Fibroblast of lung (primary cell): ENCODE data around the gene KIAA0040. TPM values are rescaled to one million over a fixed set of nuclear protein-coding genes. Genes with fewer than 3 reads are reported as not detected.

ENCODE experiments used
- DNase-seq, 2 donors: peaks; one replicate each; pipeline versions ENCODE4 v3.0.0 to v3.0.0-alpha.2; 2010; ENCODE audit warnings: low read depth in 2 of 2
- H2AFZ ChIP-seq: 2 replicates; pipeline ENCODE4 v1.5.1; 2012; ENCODE audit warnings: low read length, control low read depth, inconsistent platforms
- H3K27ac ChIP-seq: 2 replicates; pipeline ENCODE4 v1.5.1; 2011; ENCODE audit warnings: low read length, control low read depth; ENCODE audit not compliant: insufficient read depth
- H3K27me3 ChIP-seq: 2 replicates; pipeline ENCODE4 v1.5.1; 2011; ENCODE audit warnings: mild to moderate bottlenecking, low read length; ENCODE audit not compliant: control insufficient read depth, insufficient read depth
- H3K36me3 ChIP-seq: 2 replicates; pipeline ENCODE4 v1.5.1; 2011; ENCODE audit warnings: low read length; ENCODE audit not compliant: control insufficient read depth, insufficient read depth
- H3K4me1 ChIP-seq: 2 replicates; pipeline ENCODE4 v1.5.1; 2011; ENCODE audit warnings: low read length; ENCODE audit not compliant: control insufficient read depth, insufficient read depth; ENCODE audit errors: extremely low read depth
- H3K4me2 ChIP-seq: 2 replicates; pipeline ENCODE4 v1.5.1; 2011; ENCODE audit warnings: low read length, control low read depth; ENCODE audit not compliant: insufficient read depth; ENCODE audit errors: extremely low read depth
- H3K4me3 ChIP-seq, 4 experiments: fragments of 200-600 bp in 1 of 4; sonication (generic) in 1 of 4; replicated peaks in 1 of 4; 2 replicates each; pipeline ENCODE4 v1.5.1; 2011 to 2016; ENCODE audit warnings: low read length in 4 of 4, low read depth in 3 of 4, mild to moderate bottlenecking in 3 of 4, control low read depth in 2 of 4, inconsistent platforms in 1 of 4, mixed read lengths in 1 of 4; ENCODE audit not compliant: insufficient read depth in 1 of 4; ENCODE audit errors: control extremely low read depth in 1 of 4
- H3K79me2 ChIP-seq: 2 replicates; pipeline ENCODE4 v1.5.1; 2012; ENCODE audit warnings: mild to moderate bottlenecking, low read length, inconsistent platforms; ENCODE audit not compliant: control insufficient read depth, insufficient read depth
- H3K9ac ChIP-seq: 2 replicates; pipeline ENCODE4 v1.5.1; 2011; ENCODE audit warnings: mild to moderate bottlenecking, low read length, control low read depth; ENCODE audit not compliant: insufficient read depth
- H3K9me3 ChIP-seq: 2 replicates; pipeline ENCODE4 v1.5.1; 2012; ENCODE audit warnings: low read depth, low read length; ENCODE audit not compliant: control insufficient read depth, insufficient read depth
- H4K20me1 ChIP-seq: 2 replicates; pipeline ENCODE4 v1.5.1; 2011; ENCODE audit warnings: low read length; ENCODE audit not compliant: control insufficient read depth, insufficient read depth; ENCODE audit errors: extremely low read depth
- CTCF ChIP-seq, 2 donors: IDR thresholded peaks in 1 of 2; conservative IDR thresholded peaks in 1 of 2; 1 replicate in 1 of 2; 2 replicates in 1 of 2; pipeline ENCODE4 v1.5.1; 2011 to 2012; ENCODE audit warnings: low read length in 2 of 2, control low read depth in 1 of 2, inconsistent platforms in 1 of 2, low read depth in 1 of 2, mild to moderate bottlenecking in 1 of 2
- EZH2 ChIP-seq: IDR thresholded peaks from 2 replicates; pipeline ENCODE4 v1.5.1; 2012; ENCODE audit warnings: low read length, control low read depth, mild to moderate bottlenecking; ENCODE audit errors: missing control alignments
- polyA plus RNA-seq, 2 donors: library from polyadenylated mRNA; depleted of rRNA in 1 of 2; stranded (reverse) in 1 of 2; unstranded in 1 of 2; fragments of >200 nt; gene quantifications; 2 replicates each; pipeline ENCODE4 v1.2.1, GENCODE V29; 2011 to 2012; ENCODE audit warnings: missing spikeins in 1 of 2
- total RNA-seq: library from RNA; depleted of rRNA; stranded (reverse); fragments of >200 nt; gene quantifications from 2 replicates; pipeline ENCODE4 v1.2.1, GENCODE V29; 2014

KIAA0040 gene
- total and polyA plus RNA-seq, 2 donors (not counting 1 experiment from before 2014, with no cell fraction given): 0.17 to 24.7 TPM

GRCh38 chr1:175185903-175186302 is 6.7 kb downstream of the KIAA0040 start:
- no peaks in the 10 kb centered on the region for H3K4me1 ChIP-seq
- no peaks in the 10 kb centered on the region for H4K20me1 ChIP-seq
- H3K9ac ChIP-seq: no peak overlapping the region
- TF ChIP-seq EZH2: no peak
- no peak for TF ChIP-seq CTCF (conservative IDR thresholded peaks at IDR 0.05 in 1 of 2, IDR thresholded peaks at IDR 0.05 in 1 of 2; ENCODE audit: low read depth in 1 of 2, low read length in 2 of 2)
- H3K27me3 ChIP-seq: peaks cover 3% of the 10 kb centered on the region
- H2AFZ ChIP-seq: no peak overlapping the region
- H3K27ac ChIP-seq: no peak overlapping the region
- H3K79me2 ChIP-seq: no peaks in the 10 kb centered on the region
- no peak for DNase-seq
- no peaks in the 10 kb centered on the region for H3K36me3 ChIP-seq
- H3K4me3 ChIP-seq: no peak overlapping the region
- no peaks in the 10 kb centered on the region for H3K9me3 ChIP-seq
- H3K4me2 ChIP-seq: no peak overlapping the region

GRCh38 chr1:175183586-175183985 is 9.0 kb downstream of the KIAA0040 start:
- TF ChIP-seq CTCF (conservative IDR thresholded peaks at IDR 0.05 in 1 of 2, IDR thresholded peaks at IDR 0.05 in 1 of 2; ENCODE audit: low read depth in 1 of 2, low read length in 2 of 2) (no peak), EZH2 (no peak)
- no peak overlapping the region for H2AFZ ChIP-seq
- DNase-seq: no peak
- no peak overlapping the region for H3K27ac ChIP-seq
- no peak overlapping the region for H3K4me3 ChIP-seq
- no peak overlapping the region for H3K9ac ChIP-seq
- no peaks in the 10 kb centered on the region for H3K79me2 ChIP-seq
- no peaks in the 10 kb centered on the region for H3K4me1 ChIP-seq
- no peaks in the 10 kb centered on the region for H3K9me3 ChIP-seq
- no peaks in the 10 kb centered on the region for H3K36me3 ChIP-seq
- no peaks in the 10 kb centered on the region for H3K27me3 ChIP-seq
- no peak overlapping the region for H3K4me2 ChIP-seq
- no peaks in the 10 kb centered on the region for H4K20me1 ChIP-seq

GRCh38 chr1:175182201-175182746 is 10.3 kb downstream of the KIAA0040 start:
- no peak overlapping the region for H3K27ac ChIP-seq
- no peaks in the 10 kb centered on the region for H3K4me1 ChIP-seq
- H3K27me3 ChIP-seq: no peaks in the 10 kb centered on the region
- H3K4me3 ChIP-seq: no peak overlapping the region
- no peaks in the 10 kb centered on the region for H3K79me2 ChIP-seq
- no peak overlapping the region for H3K9ac ChIP-seq
- H4K20me1 ChIP-seq: no peaks in the 10 kb centered on the region
- TF ChIP-seq EZH2 (no peak), CTCF (conservative IDR thresholded peaks at IDR 0.05 in 1 of 2, IDR thresholded peaks at IDR 0.05 in 1 of 2; ENCODE audit: low read depth in 1 of 2, low read length in 2 of 2) (no peak)
- no peaks in the 10 kb centered on the region for H3K36me3 ChIP-seq
- H2AFZ ChIP-seq: no peak overlapping the region
- H3K4me2 ChIP-seq: no peak overlapping the region
- DNase-seq: no peak
- no peaks in the 10 kb centered on the region for H3K9me3 ChIP-seq
